Fibroblast of mammary gland (primary cell): Measurements from ENCODE around the gene FBXO17.
"Not testable (repeated sequence)": the region's sequence is repeated elsewhere in the genome, so short reads cannot be mapped to it uniquely, and the experiment has no call there.

Experiments
- DNase-seq: peaks from one replicate; pipeline ENCODE4 v3.0.0-alpha.2; 2010; ENCODE audit warnings: low read depth
- H3K4me3 ChIP-seq: 2 replicates; pipeline ENCODE4 v1.5.1; 2011; ENCODE audit warnings: low read depth, mild to moderate bottlenecking, low read length, moderate library complexity; ENCODE audit not compliant: control insufficient read depth
- CTCF ChIP-seq: conservative IDR thresholded peaks from 2 replicates; pipeline ENCODE4 v1.5.1; 2011; ENCODE audit warnings: low read depth, low read length, inconsistent platforms; ENCODE audit not compliant: control insufficient read depth, insufficient read depth

FBXO17 gene

GRCh38 chr19:38942471-38943181 is 32.9 kb downstream of the FBXO17 start:
- no peak for DNase-seq
- no peak overlapping the region for H3K4me3 ChIP-seq
- TF ChIP-seq CTCF: no peak

- DNase-seq: no peak
- no peak for TF ChIP-seq CTCF
- no peak overlapping the region for H3K4me3 ChIP-seq
These were observed 33.6 kb downstream of the FBXO17 start for GRCh38 chr19:38941979-38942378.

- not testable (repeated sequence) for DNase-seq
These were observed 34.1 kb downstream of the FBXO17 start for GRCh38 chr19:38941466-38941865.

GRCh38 chr19:38939957-38940356 is 35.6 kb downstream of the FBXO17 start:
- no peak for DNase-seq
- no peak for TF ChIP-seq CTCF
- no peak overlapping the region for H3K4me3 ChIP-seq

More at GRCh38 chr19:38941466-38941865, 34.1 kb downstream of the FBXO17 start:
- H3K4me3 ChIP-seq: not testable (repeated sequence)

- DNase-seq: no peak
- no peak overlapping the region for H3K4me3 ChIP-seq
- TF ChIP-seq CTCF: no peak
These were observed 42.0 kb downstream of the FBXO17 start for GRCh38 chr19:38933544-38933943.

- TF ChIP-seq CTCF: peak; percentile 45
- DNase-seq: peak; percentile 57
- no peak overlapping the region for H3K4me3 ChIP-seq
These were observed 42.9 kb downstream of the FBXO17 start for GRCh38 chr19:38932425-38933179.

- no peak for DNase-seq
- H3K4me3 ChIP-seq: peak overlapping the region; percentile 92
- no peak for TF ChIP-seq CTCF
These were observed 44.1 kb downstream of the FBXO17 start for GRCh38 chr19:38931521-38931793.
